H1 (cell line): Measurements from ENCODE around the gene TMED9. TPM values are rescaled to one million over a fixed set of nuclear protein-coding genes. Genes with fewer than 3 reads are reported as not detected.

ENCODE experiments used
- CTCF ChIA-PET: fragments of 300-600 bp; sonication (Branson Sonifier 250); formaldehyde crosslinking; loops from one replicate; lab custom pipeline; 2021; ENCODE audit not compliant: partially characterized antibody; lab: Charles Lee
- POLR2A ChIA-PET: fragments of 300-600 bp; sonication (Branson Sonifier 250); formaldehyde crosslinking; loops from one replicate; lab custom pipeline; 2021; ENCODE audit warnings: inconsistent platforms; ENCODE audit not compliant: partially characterized antibody; lab: Charles Lee
- DNase-seq, 2 experiments: peaks; one replicate each; pipeline versions ENCODE4 v3.0.0 to v3.0.0-alpha.2; 2010 to 2022; ENCODE audit warnings: low spot score in 2 of 2, low read depth in 1 of 2, mixed read lengths in 1 of 2
- FAIRE-seq: peaks from 2 replicates; lab custom pipeline; 2011; peaks lifted over from hg19 to GRCh38; lab: Jason Lieb, UNC
- H2AFZ ChIP-seq: 2 replicates; pipeline ENCODE4 v1.8.1; 2012; ENCODE audit warnings: low read length, inconsistent platforms
- H2AK5ac ChIP-seq: 2 replicates; pipeline ENCODE4 v1.6.1; 2013; ENCODE audit warnings: low read depth, low read length
- H2BK120ac ChIP-seq: replicated peaks from 2 replicates; pipeline ENCODE3; 2013; ENCODE audit warnings: low read depth, low read length, inconsistent platforms
- H2BK12ac ChIP-seq: 2 replicates; pipeline ENCODE4 v1.6.1; 2013; ENCODE audit warnings: low read depth, low read length
- H2BK15ac ChIP-seq: 2 replicates; pipeline ENCODE4 v1.6.1; 2013; ENCODE audit warnings: low read length
- H2BK20ac ChIP-seq: 2 replicates; pipeline ENCODE4 v1.6.1; 2013; ENCODE audit warnings: low read length
- H2BK5ac ChIP-seq: 2 replicates; pipeline ENCODE4 v1.6.1; 2013; ENCODE audit warnings: low read depth, low read length
- H3K14ac ChIP-seq: 2 replicates; pipeline ENCODE4 v1.6.1; 2013; ENCODE audit warnings: inconsistent platforms; ENCODE audit not compliant: insufficient read length
- H3K18ac ChIP-seq: 2 replicates; pipeline ENCODE4 v1.6.1; 2013; ENCODE audit warnings: low read length; ENCODE audit errors: extremely low read depth
- H3K23ac ChIP-seq: 2 replicates; pipeline ENCODE4 v1.6.1; 2013; ENCODE audit warnings: inconsistent platforms; ENCODE audit not compliant: insufficient read length
- H3K23me2 ChIP-seq: 2 replicates; pipeline ENCODE4 v1.6.1; 2013; ENCODE audit warnings: low read depth, low read length
- H3K27ac ChIP-seq: 2 replicates; pipeline ENCODE4 v1.6.1; 2011; ENCODE audit warnings: low read depth, low read length, inconsistent platforms
- H3K27me3 ChIP-seq, 4 experiments: replicated peaks in 1 of 4; 1 replicate in 1 of 4; 2 replicates in 3 of 4; pipeline versions ENCODE4 v1.6.1 to v1.8.1; 2011 to 2013; ENCODE audit warnings: low read length in 3 of 4, mild to moderate bottlenecking in 3 of 4, inconsistent platforms in 2 of 4, mixed read lengths in 2 of 4, moderate library complexity in 1 of 4; ENCODE audit not compliant: control insufficient read depth in 3 of 4, insufficient read depth in 3 of 4; ENCODE audit errors: extremely low read depth in 1 of 4
- H3K36me3 ChIP-seq, 4 experiments: 2 replicates each; pipeline versions ENCODE4 v1.6.1 to v1.8.1; 2011 to 2013; ENCODE audit warnings: mild to moderate bottlenecking in 4 of 4, low read length in 3 of 4, moderate library complexity in 2 of 4, control low read depth in 1 of 4, inconsistent platforms in 1 of 4; ENCODE audit not compliant: insufficient read depth in 4 of 4, control insufficient read depth in 2 of 4
- H3K4ac ChIP-seq: replicated peaks from 2 replicates; pipeline ENCODE3; 2013; ENCODE audit warnings: low read length, low read depth, mixed read lengths, inconsistent platforms; ENCODE audit not compliant: insufficient read length
- H3K4me1 ChIP-seq, 4 experiments: replicated peaks in 1 of 4; 1 replicate in 1 of 4; 2 replicates in 3 of 4; pipeline versions ENCODE4 v1.6.1 to v1.8.1; 2011 to 2013; ENCODE audit warnings: low read length in 3 of 4, inconsistent platforms in 2 of 4, mixed read lengths in 1 of 4; ENCODE audit not compliant: insufficient read depth in 4 of 4, control insufficient read depth in 3 of 4
- H3K4me2 ChIP-seq, 2 experiments: 2 replicates each; pipeline versions ENCODE4 v1.6.1 to v1.8.1; 2011 to 2013; ENCODE audit warnings: low read depth in 2 of 2, low read length in 2 of 2, control low read depth in 1 of 2, inconsistent platforms in 1 of 2, mild to moderate bottlenecking in 1 of 2; ENCODE audit not compliant: insufficient read depth in 1 of 2
- H3K4me3 ChIP-seq, 4 experiments: fragments of 200-600, 300-600 bp in 1 of 4; sonication (generic), shearing (Covaris generic), sonication (Bioruptor Twin) in 1 of 4; 2 replicates each; pipeline versions ENCODE4 v1.5.1 to v1.8.1; 2011 to 2016; ENCODE audit warnings: low read length in 4 of 4, low read depth in 3 of 4, control low read depth in 2 of 4, inconsistent platforms in 2 of 4, mild to moderate bottlenecking in 2 of 4, mixed read lengths in 1 of 4, moderate library complexity in 1 of 4; ENCODE audit not compliant: insufficient read depth in 2 of 4; ENCODE audit errors: extremely low read depth in 1 of 4
- H3K56ac ChIP-seq: replicated peaks from 2 replicates; pipeline ENCODE3; 2013; ENCODE audit warnings: low read depth, mild to moderate bottlenecking, mixed read lengths, low read length, inconsistent platforms; ENCODE audit not compliant: insufficient read length
- H3K79me1 ChIP-seq: 2 replicates; pipeline ENCODE4 v1.6.1; 2013; ENCODE audit warnings: low read depth, low read length, control low read depth
- H3K79me2 ChIP-seq, 2 experiments: 2 replicates each; pipeline versions ENCODE4 v1.6.1 to v1.8.1; 2012 to 2013; ENCODE audit warnings: low read length in 2 of 2, mild to moderate bottlenecking in 2 of 2, inconsistent platforms in 1 of 2; ENCODE audit not compliant: insufficient read depth in 2 of 2, control insufficient read depth in 1 of 2
- H3K9ac ChIP-seq, 4 experiments: replicated peaks in 1 of 4; 1 replicate in 1 of 4; 2 replicates in 3 of 4; pipeline versions ENCODE4 v1.6.1 to v1.8.1; 2011 to 2013; ENCODE audit warnings: low read depth in 3 of 4, low read length in 3 of 4, control low read depth in 2 of 4, mild to moderate bottlenecking in 2 of 4, moderate library complexity in 2 of 4, inconsistent platforms in 1 of 4; ENCODE audit errors: extremely low read depth in 1 of 4
- H3K9me3 ChIP-seq, 2 experiments: 2 replicates each; pipeline versions ENCODE4 v1.6.1 to v1.8.1; 2012 to 2013; ENCODE audit warnings: mild to moderate bottlenecking in 2 of 2, moderate library complexity in 2 of 2, control low read depth in 1 of 2, inconsistent platforms in 1 of 2, low read depth in 1 of 2, low read length in 1 of 2, mixed read lengths in 1 of 2; ENCODE audit not compliant: insufficient read depth in 2 of 2
- H4K20me1 ChIP-seq, 2 experiments: replicated peaks in 1 of 2; 2 replicates each; pipeline versions ENCODE3 to v1.8.1; 2011 to 2013; ENCODE audit warnings: inconsistent platforms in 2 of 2, low read length in 2 of 2, mild to moderate bottlenecking in 1 of 2; ENCODE audit not compliant: insufficient read depth in 2 of 2, control insufficient read depth in 1 of 2
- H4K5ac ChIP-seq: 2 replicates; pipeline ENCODE4 v1.6.1; 2013; ENCODE audit warnings: low read length, low read depth, mixed read lengths, inconsistent platforms; ENCODE audit not compliant: insufficient read length
- H4K8ac ChIP-seq: 2 replicates; pipeline ENCODE4 v1.8.0; 2013; ENCODE audit warnings: mild to moderate bottlenecking, moderate library complexity, low read length, inconsistent platforms; ENCODE audit not compliant: insufficient read depth; ENCODE audit errors: extremely low read depth
- H4K91ac ChIP-seq: replicated peaks from 2 replicates; pipeline ENCODE3; 2013; ENCODE audit warnings: low read length, mixed read lengths, inconsistent platforms; ENCODE audit not compliant: insufficient read length
- CTCF ChIP-seq, 3 experiments: IDR thresholded peaks; 1 replicate in 2 of 3; 2 replicates in 1 of 3; pipeline versions ENCODE4 v1.5.1 to v1.6.1; 2011; ENCODE audit warnings: low read length in 3 of 3, mild to moderate bottlenecking in 3 of 3, inconsistent platforms in 2 of 3, low read depth in 1 of 3, moderate library complexity in 1 of 3; ENCODE audit not compliant: insufficient read depth in 1 of 3; ENCODE audit errors: control extremely low read depth in 1 of 3
- PHF8 ChIP-seq: fragments of 200-600 bp; sonication (generic); conservative IDR thresholded peaks from 2 replicates; pipeline ENCODE4 v1.7.1; 2012; ENCODE audit warnings: low read depth, mild to moderate bottlenecking, inconsistent platforms, low read length, moderate library complexity
- POU5F1 ChIP-seq: IDR thresholded peaks from 2 replicates; pipeline ENCODE4 v1.6.1; 2011; ENCODE audit warnings: low read depth, mild to moderate bottlenecking, low read length, moderate library complexity
- RAD21 ChIP-seq, 2 experiments: IDR thresholded peaks in 1 of 2; conservative IDR thresholded peaks in 1 of 2; 2 replicates each; pipeline ENCODE4 v1.6.1; 2011; ENCODE audit warnings: low read depth in 2 of 2, low read length in 2 of 2, improper control_type of control experiment in 1 of 2, inconsistent platforms in 1 of 2, mild to moderate bottlenecking in 1 of 2, moderate library complexity in 1 of 2
- SRF ChIP-seq: IDR thresholded peaks from 2 replicates; pipeline ENCODE4 v1.6.1; 2011; ENCODE audit warnings: mild to moderate bottlenecking, low read depth, low read length, moderate library complexity
- WGBS, 2 experiments: shearing (Covaris generic) in 1 of 2; methylation state at CpG; one replicate each; pipeline versions ENCODE4 v1.1.6 to v1.1.7; 2013 to 2015; ENCODE audit warnings: low lambda C conversion rate in 2 of 2, mixed read lengths in 2 of 2, inconsistent platforms in 1 of 2, low coverage in 1 of 2, missing lambda C conversion rate in 1 of 2; ENCODE audit not compliant: insufficient replicate concordance in 2 of 2, insufficient coverage in 1 of 2, insufficient read length in 1 of 2; ENCODE audit errors: extremely low coverage in 1 of 2, missing lambda C conversion rate in 1 of 2; 5-methylcytosine and 5-hydroxymethylcytosine counted together
- polyA plus RNA-seq, 7 experiments: library from polyadenylated mRNA; depleted of rRNA in 3 of 7; stranded (reverse) in 5 of 7; unstranded in 2 of 7; fragments of >200 nt in 5 of 7; fragments of 200-250 nt in 2 of 7; gene quantifications; 1 replicate in 5 of 7; 2 replicates in 1 of 7; 4 replicates in 1 of 7; pipeline versions ENCODE4 v1.2.1 to v1.2.3, GENCODE V29; 2011 to 2013; ENCODE audit warnings: missing spikeins in 2 of 7, mixed read lengths in 2 of 7
- total RNA-seq: library from RNA; stranded (reverse); fragmentation: NEBNext Ultra II Directional; extraction: Animal tissue kit (Norgen Biotek cat#: 25700); gene quantifications from 2 replicates; pipeline ENCODE4 v1.2.1, GENCODE V29; 2021

Gene TMED9
- total and polyA plus RNA-seq, 2 of the 8 experiments (the other 6 are each of a cell fraction or from before 2014, with no cell fraction given): 130 to 160 TPM

- Histone ChIP-seq H3K4me1 (peaks cover 0 to 5% (median 3%) of the 10 kb centered on the region in 4 experiments; a peak in 4 of 7 replicates), H3K4me3 (no peak overlapping the region), H3K36me3 (peaks cover 0 to under 1% (median 0%) of the 10 kb centered on the region in 4 experiments; a peak in 1 of 8 replicates), H2BK20ac (no peak overlapping the region), H4K91ac (no peak overlapping the region), H3K9me3 (no peaks in the 10 kb centered on the region), H2BK5ac (no peak overlapping the region), H2AFZ (no peak overlapping the region), H3K14ac (no peak overlapping the region), H4K8ac (no peak overlapping the region), H3K4ac (no peak overlapping the region), H2BK12ac (no peak overlapping the region), H3K79me1 (no peaks in the 10 kb centered on the region; the same call in none of the 2 replicates), H3K18ac (no peak overlapping the region), H3K27me3 (peaks cover 0 to 2% (median 0%) of the 10 kb centered on the region in 4 experiments; a peak in 2 of 7 replicates), H2AK5ac (no peak overlapping the region), H3K23ac (no peak overlapping the region), H3K79me2 (peaks cover 0 to 4% of the 10 kb centered on the region in 2 experiments; a peak in 1 of 4 replicates), H3K9ac (no peak overlapping the region), H2BK15ac (no peak overlapping the region), H3K27ac (no peak overlapping the region), H4K20me1 (peaks cover 0 to 2% of the 10 kb centered on the region in 2 experiments), H2BK120ac (no peak overlapping the region), H4K5ac (no peak overlapping the region), H3K23me2 (peaks cover 9% of the 10 kb centered on the region), H3K4me2 (peak overlapping the region in 1 of 2 experiments; percentile 100; a peak in 1 of 4 replicates), H3K56ac (no peak overlapping the region)
- ChIA-PET CTCF (interaction anchor here (1.0 to 1.5 kb wide), 3 partner anchors 35 to 474 kb away, joined by 3 read pairs; no protein-coding TSS in a partner anchor), POLR2A (interaction anchor here (0.9 to 8.8 kb wide), 3 partner anchors 9 to 109 kb away, joined by 3 to 72 read pairs (median 6); partner anchors contain the start of gene TMED9)
- DNase-seq: no peak
- WGBS, 2 experiments: 88% methylated on average over 13 of the region's 13 CpGs; no CpG with 5 or more reads in 1 of the 2 experiments
- no peak for FAIRE-seq
- TF ChIP-seq POU5F1 (no peak), PHF8 (no peak), SRF (no peak), RAD21 (IDR thresholded peaks at IDR 0.05 in 1 of 2, conservative IDR thresholded peaks at IDR 0.05 in 1 of 2; ENCODE audit: low read depth in 2 of 2, low read length in 2 of 2) (peak; percentile 11 to 30; a peak in 1 of 4 replicates), CTCF (IDR thresholded peaks at IDR 0.05; ENCODE audit: control extremely low read depth in 1 of 3, insufficient read depth in 1 of 3, low read depth in 1 of 3, low read length in 3 of 3) (peak in 1 of 3 experiments; percentile 31; a peak in 2 of 4 replicates)
Observed at GRCh38 chr5:177601577-177602457, 9.8 kb downstream of the TMED9 start.
